Uterus (tissue), 4 donors: Measurements from ENCODE around the gene SLC6A8. TPM values are rescaled to one million over a fixed set of nuclear protein-coding genes. Genes with fewer than 3 reads are reported as not detected.
A peak's percentile ranks its signal among the peaks of the same experiment; 100 is the strongest.

Experiments
- DNase-seq, 2 donors: peaks; one replicate each; pipeline ENCODE4 v3.0.0-alpha.2; 2019 to 2020
- H3K27ac ChIP-seq, 2 donors: fragments of 200-600 bp; sonication (generic); 1 replicate in 1 of 2; 2 replicates in 1 of 2; pipeline ENCODE4 v1.5.1; 2016 to 2018
- H3K27me3 ChIP-seq, 2 donors: fragments of 200-600 bp; sonication (generic); one replicate each; pipeline ENCODE4 v1.5.1; 2018 to 2019; ENCODE audit warnings: control low read depth in 1 of 2
- H3K36me3 ChIP-seq, 2 donors: fragments of 200-600 bp; sonication (generic); one replicate each; pipeline ENCODE4 v1.5.1; 2019; ENCODE audit warnings: control low read depth in 1 of 2
- H3K4me1 ChIP-seq, 2 donors: fragments of 200-600 bp; sonication (generic); one replicate each; pipeline ENCODE4 v1.5.1; 2018 to 2019; ENCODE audit warnings: control low read depth in 1 of 2
- H3K4me3 ChIP-seq, 2 donors: fragments of 200-600 bp; sonication (generic); 1 replicate in 1 of 2; 2 replicates in 1 of 2; pipeline ENCODE4 v1.5.1; 2018 to 2019; ENCODE audit warnings: mild to moderate bottlenecking in 1 of 2
- H3K9me3 ChIP-seq, 2 donors: fragments of 200-600 bp; sonication (generic); one replicate each; pipeline ENCODE4 v1.5.1; 2019; ENCODE audit warnings: control low read depth in 1 of 2
- CTCF ChIP-seq, 4 experiments: fragments of 200-600 bp in 2 of 4; fragments of 450-650 bp in 2 of 4; sonication (generic) in 2 of 4; IDR thresholded peaks; one replicate each; pipeline ENCODE4 v1.5.1; 2016 to 2019; ENCODE audit warnings: antibody characterized with exemption in 4 of 4, mild to moderate bottlenecking in 2 of 4, moderate library complexity in 1 of 4
- POLR2A ChIP-seq, 2 donors: fragments of 450-650 bp; IDR thresholded peaks; one replicate each; pipeline ENCODE4 v1.6.1; 2016; ENCODE audit warnings: antibody characterized with exemption in 2 of 2, mild to moderate bottlenecking in 1 of 2, moderate library complexity in 1 of 2
- intact Hi-C: fragments of 100-400 bp; cut with DNase I; formaldehyde crosslinking; loops from one replicate; pipeline ENCODE4 v1.15.1; 2023; ENCODE audit warnings: low total_unique reads
- total RNA-seq, 4 donors: library from RNA; depleted of rRNA in 3 of 4; stranded (reverse); fragments of >200 nt in 3 of 4; gene quantifications; one replicate each; pipeline versions ENCODE4 v1.1.0 to v1.2.4, GENCODE V29; 2014 to 2023
- donor health status: DM: yes; HTN: yes; CAD: no.

SLC6A8 gene
- total RNA-seq: 10 to 100 TPM in 2 of 4 donors, 1 to 10 TPM in 2; 4.7 to 40.3 (median 11.2) TPM

- Histone ChIP-seq H3K4me1 (no peaks in the 10 kb centered on the region), H3K4me3 (peak within 1 kb of the TSS; percentile 22 to 46), H3K36me3 (no peaks in the 10 kb centered on the region), H3K9me3 (no peaks in the 10 kb centered on the region), H3K27ac (peak within 1 kb of the TSS; percentile 64 to 79), H3K27me3 (no peaks in the 10 kb centered on the region)
- intact Hi-C loops: no loop called here
- TF ChIP-seq POLR2A (IDR thresholded peaks at IDR 0.05) (peak; percentile 57 to 58), CTCF (IDR thresholded peaks at IDR 0.05) (peak in 3 of 4 experiments; percentile 10 to 17 (median 13))
- peak; percentile 69 to 78 for DNase-seq
These were observed at the start of gene SLC6A8 for GRCh38 chrX:153687121-153688039. Gene SLC6A8 (plus strand): TSS chrX:153687926. CDS start chrX:153688575, 649 bp downstream.

GRCh38 chrX:153638041-153638371 is 49.7 kb upstream of the SLC6A8 start:
- H3K36me3 ChIP-seq: no peaks in the 10 kb centered on the region
- TF ChIP-seq CTCF (IDR thresholded peaks at IDR 0.05) (no peak), POLR2A (IDR thresholded peaks at IDR 0.05) (no peak)
- no peak overlapping the region for H3K27ac ChIP-seq
- intact Hi-C loops: no loop called here
- no peak for DNase-seq
- H3K4me1 ChIP-seq: no peaks in the 10 kb centered on the region
- H3K9me3 ChIP-seq: no peaks in the 10 kb centered on the region
- H3K4me3 ChIP-seq: no peak overlapping the region
- peaks cover 0 to 3% of the 10 kb centered on the region in 2 donors for H3K27me3 ChIP-seq

- TF ChIP-seq CTCF (IDR thresholded peaks at IDR 0.05): no peak
- no peak for TF ChIP-seq POLR2A (IDR thresholded peaks at IDR 0.05)
- intact Hi-C loops: no loop called here
- Histone ChIP-seq H3K36me3 (no peaks in the 10 kb centered on the region), H3K9me3 (no peaks in the 10 kb centered on the region), H3K27me3 (peaks cover 0 to 6% of the 10 kb centered on the region in 2 donors), H3K4me1 (no peaks in the 10 kb centered on the region), H3K4me3 (no peak overlapping the region), H3K27ac (no peak overlapping the region)
- peak in 1 of 2 donors; percentile 8 for DNase-seq
These were observed 49.1 kb upstream of the SLC6A8 start for GRCh38 chrX:153638436-153639176.

GRCh38 chrX:153639177-153640044 is 48.3 kb upstream of the SLC6A8 start:
- no peak for DNase-seq
- no peaks in the 10 kb centered on the region for H3K9me3 ChIP-seq
- H3K27ac ChIP-seq: no peak overlapping the region
- intact Hi-C loops: no loop called here
- H3K4me3 ChIP-seq: no peak overlapping the region
- H3K27me3 ChIP-seq: peaks cover 0 to 6% of the 10 kb centered on the region in 2 donors
- H3K36me3 ChIP-seq: no peaks in the 10 kb centered on the region
- no peak for TF ChIP-seq CTCF (IDR thresholded peaks at IDR 0.05)
- no peaks in the 10 kb centered on the region for H3K4me1 ChIP-seq
